ENCODE measurements around the gene PRKCZ. TPM values are rescaled to one million over a fixed set of nuclear protein-coding genes. Genes with fewer than 3 reads are reported as not detected.

The PRKCZ gene
- total RNA-seq, 1 donor: 1.6 TPM

DNA sequence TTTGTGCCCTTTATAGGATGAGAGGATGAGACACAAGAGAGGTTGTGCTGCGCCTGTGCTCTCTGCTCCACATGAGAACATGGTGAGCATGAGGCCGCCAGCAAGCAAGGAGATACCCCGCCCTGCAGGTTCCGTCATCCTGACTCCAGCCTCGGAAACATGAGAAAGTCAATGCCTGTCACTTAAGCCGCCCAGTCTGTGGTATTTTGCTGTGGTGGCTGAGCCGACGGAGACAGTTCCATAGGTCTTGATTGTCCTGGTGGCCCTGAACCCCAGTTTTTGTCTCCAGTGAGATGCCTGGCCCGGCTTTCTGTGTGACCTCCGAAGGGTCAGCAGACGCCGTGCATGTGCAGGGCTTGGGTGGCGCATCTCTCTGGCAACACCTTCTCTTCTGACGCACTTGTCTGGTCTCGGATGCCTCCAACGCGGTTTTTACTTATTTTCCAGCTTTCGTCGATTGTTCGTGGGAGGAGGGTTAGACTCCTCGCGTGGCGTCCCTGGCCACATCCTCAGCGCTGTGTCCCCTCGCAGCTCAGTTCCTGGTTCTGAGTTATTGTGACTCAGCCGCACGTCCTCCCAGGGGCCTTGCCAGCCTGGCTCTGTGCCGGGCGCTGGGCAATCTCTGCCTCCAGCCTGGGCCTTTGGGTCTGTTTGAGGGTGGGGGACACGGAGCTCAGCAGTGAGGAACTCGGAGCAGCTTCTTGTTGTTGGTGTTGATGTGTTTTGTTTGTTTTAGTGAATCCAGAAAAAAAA, 74.4 kb downstream of the PRKCZ start:
- DNase-seq (ENCODE audit: low read depth): no peak
- TF ChIP-seq, protein P1, sequence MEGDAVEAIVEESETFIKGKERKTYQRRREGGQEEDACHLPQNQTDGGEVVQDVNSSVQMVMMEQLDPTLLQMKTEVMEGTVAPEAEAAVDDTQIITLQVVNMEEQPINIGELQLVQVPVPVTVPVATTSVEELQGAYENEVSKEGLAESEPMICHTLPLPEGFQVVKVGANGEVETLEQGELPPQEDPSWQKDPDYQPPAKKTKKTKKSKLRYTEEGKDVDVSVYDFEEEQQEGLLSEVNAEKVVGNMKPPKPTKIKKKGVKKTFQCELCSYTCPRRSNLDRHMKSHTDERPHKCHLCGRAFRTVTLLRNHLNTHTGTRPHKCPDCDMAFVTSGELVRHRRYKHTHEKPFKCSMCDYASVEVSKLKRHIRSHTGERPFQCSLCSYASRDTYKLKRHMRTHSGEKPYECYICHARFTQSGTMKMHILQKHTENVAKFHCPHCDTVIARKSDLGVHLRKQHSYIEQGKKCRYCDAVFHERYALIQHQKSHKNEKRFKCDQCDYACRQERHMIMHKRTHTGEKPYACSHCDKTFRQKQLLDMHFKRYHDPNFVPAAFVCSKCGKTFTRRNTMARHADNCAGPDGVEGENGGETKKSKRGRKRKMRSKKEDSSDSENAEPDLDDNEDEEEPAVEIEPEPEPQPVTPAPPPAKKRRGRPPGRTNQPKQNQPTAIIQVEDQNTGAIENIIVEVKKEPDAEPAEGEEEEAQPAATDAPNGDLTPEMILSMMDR (IDR thresholded peaks at IDR 0.05; ENCODE audit: insufficient read depth, low read length): no peak
- H3K4me3 ChIP-seq (ENCODE audit: low read depth, low read length): no peak overlapping the region

DNA sequence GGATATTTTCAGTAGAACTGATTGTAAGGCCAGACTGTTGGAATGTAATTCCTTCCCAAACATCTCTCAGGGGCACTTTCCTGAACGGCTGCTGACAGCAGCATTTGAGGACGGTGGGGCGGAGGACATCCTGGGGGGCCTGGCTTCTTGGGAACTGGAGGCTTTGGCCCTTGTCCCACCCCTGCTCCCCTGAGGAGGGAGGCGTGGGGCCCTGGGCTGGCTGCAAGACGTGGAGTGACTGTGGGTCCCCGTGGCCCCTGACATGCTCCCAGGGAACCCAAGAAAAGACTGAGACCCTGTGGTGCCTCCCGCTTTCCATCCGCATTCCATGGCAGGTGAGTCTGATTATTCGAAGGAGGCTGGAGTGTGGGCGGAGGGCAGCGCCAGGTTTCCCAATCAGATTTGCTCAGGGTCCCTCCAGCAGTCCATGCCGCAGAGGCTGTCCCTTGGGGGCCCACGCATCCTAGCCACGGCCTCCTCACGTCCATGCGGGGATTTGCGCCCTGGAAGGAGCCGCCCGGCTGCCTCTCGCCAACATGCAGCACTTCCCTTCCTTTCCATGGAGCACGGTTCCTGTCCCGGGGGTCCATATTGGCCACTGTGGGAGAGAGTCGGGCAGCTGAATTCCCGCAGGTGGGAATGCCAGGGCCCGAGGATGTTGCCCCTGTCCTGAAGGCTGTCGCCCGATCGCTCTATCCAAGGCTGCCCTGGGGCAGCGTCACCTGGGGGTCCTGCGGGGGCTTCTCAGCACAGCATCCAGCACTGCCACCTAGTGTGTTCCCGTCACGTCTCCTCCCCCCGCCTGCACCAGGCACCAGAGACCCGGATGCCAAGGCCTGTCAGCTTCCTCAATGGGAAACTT, 75.4 kb downstream of the PRKCZ start:
- TF ChIP-seq, protein P1 (IDR thresholded peaks at IDR 0.05; ENCODE audit: insufficient read depth, low read length): no peak

DNA sequence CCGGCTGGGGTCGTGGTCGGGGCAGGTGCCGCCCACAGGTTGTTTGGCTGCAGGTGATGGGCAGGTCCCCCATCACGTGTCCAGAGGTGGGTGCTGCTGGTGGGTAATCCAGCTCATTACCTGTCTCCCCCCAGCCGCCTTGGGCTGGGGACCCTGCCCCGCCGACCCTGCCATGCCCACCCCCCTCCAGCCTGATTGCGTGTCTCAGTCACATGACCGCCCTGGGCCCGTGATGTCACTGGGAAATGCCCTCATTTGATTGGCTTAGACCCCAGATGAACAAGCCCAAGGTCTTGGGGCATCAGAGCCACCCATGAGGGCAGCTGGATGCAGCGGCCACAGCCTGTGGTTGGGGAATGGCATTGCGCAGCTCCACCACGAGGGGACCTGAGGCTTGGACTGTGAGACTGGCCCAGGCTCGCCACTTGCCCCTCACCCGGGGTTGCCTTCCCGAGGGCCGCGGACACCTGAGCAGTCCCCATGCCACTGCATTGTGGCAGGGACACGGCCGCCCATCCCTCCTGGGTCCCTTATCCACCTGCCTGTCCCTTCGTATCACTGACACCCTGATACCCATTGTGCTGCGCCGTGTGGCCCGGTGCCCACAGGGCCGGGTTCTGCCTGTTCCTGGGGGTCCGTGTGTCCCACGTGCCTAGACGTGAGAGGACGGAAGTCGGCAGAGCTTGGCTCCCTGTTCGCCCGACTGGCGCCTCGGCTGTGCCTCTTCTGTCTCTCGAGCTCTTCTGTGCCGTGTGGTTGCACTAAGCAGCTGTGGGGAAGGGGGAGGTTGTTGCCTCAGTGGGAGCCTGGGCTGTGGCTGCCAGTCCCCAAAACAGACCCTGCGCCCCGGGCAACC, 76.3 kb downstream of the PRKCZ start:
- H3K4me3 ChIP-seq (ENCODE audit: low read depth, low read length): no peak overlapping the region
- no peak for DNase-seq (ENCODE audit: low read depth)
- TF ChIP-seq, protein P1 (IDR thresholded peaks at IDR 0.05; ENCODE audit: insufficient read depth, low read length): no peak

More for the DNA sequence above, 75.4 kb downstream of the PRKCZ start:
- no peak for DNase-seq (ENCODE audit: low read depth)
- no peak overlapping the region for H3K4me3 ChIP-seq (ENCODE audit: low read depth, low read length)

DNA sequence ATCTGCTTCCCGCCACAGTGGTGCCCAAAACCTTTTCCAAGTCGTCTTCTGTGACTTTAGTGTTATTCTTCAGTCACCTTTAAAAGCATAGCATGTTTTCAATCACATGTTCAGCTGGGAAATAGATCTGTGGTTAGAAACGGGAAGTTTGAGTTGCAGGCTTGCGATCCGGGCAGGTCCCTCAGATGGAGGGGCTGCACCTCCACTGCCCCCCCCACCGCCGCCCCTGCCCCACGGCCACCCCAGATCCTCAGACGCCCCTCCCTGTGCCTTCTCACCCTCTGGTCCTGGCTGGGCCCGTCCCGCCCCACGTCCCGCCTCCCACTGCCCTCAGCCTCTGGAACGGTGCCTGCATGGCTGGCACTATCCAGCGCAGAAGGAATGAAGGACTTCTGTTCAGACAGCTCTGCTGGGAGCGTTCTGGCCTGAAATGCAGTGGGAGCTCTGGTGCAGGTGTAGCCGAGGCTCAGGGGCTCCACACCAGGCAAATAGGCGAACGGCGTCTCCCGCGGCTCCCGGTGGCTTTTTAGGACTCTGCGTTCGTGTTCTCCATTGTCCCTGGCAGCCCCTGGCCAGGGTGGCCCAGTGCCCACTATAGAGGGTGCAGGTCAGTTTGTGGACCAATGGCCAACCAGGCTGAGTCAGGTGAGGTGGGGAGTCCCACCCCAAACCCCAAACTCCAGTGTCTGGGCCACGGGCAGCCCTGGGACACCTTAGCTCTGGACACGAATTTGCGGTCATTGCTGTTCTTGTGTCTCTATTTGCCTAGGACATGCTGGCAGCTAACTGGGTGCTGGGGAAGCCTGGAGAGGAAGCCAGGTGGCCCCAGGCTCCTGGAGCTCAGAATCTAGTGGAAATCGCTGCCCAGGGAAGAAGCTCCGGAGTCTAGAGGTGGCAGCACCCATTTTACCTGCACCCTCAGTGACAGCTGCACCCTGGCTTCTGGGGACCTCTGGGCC, 77.3 kb downstream of the PRKCZ start:
- no peak for DNase-seq (ENCODE audit: low read depth)
- TF ChIP-seq, protein P1 (IDR thresholded peaks at IDR 0.05; ENCODE audit: insufficient read depth, low read length): no peak
- H3K4me3 ChIP-seq (ENCODE audit: low read depth, low read length): no peak overlapping the region

DNA sequence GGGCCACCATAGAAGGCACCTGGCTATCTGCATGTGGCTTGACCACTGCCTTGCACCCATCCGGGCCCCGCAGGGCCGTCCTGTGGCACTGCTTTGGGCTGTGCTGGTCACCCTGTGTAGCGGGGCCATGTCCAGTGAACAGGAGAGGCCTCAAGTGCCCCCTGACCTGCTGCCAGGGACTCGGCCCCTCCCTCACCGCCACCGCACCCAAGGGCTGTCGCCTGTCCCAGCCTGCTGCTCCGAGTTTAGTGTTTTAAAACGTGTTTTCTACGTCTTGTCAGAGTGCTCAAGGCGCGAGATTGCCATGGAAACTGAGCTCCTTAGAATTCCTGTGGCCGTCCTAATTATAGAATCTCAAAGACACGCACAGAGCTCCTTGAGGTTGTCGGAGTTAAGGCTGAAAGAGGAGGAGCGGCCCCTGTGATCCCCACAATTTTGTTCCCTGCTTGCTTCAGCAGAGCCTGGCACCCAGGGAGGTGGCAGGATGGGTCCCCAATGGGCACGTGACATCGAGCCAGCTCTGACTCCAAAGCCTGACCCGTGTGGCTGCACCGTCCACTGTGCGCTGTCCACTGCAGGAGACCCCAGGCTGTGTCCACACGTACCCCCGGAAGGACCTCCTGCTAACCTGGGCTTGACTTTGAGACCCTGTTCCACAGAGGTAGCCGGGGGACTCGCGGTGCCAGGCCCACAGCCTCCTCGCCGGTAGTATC, 78.1 kb downstream of the PRKCZ start:
- TF ChIP-seq, protein P1 (IDR thresholded peaks at IDR 0.05; ENCODE audit: insufficient read depth, low read length): no peak
- no peak for DNase-seq (ENCODE audit: low read depth)
- no peak overlapping the region for H3K4me3 ChIP-seq (ENCODE audit: low read depth, low read length)
